HEK293 (cell line): ENCODE data around the gene SYT5.
A peak's percentile ranks its signal among the peaks of the same experiment; 100 is the strongest.

Experiments
- ATF2 ChIP-seq: fragments of 450-650 bp; formaldehyde crosslinking; IDR thresholded peaks from 2 replicates; pipeline ENCODE4 v1.5.1; 2016; ENCODE audit warnings: missing biosample characterization, missing genetic modification characterization, low read depth
- ELK4 ChIP-seq: IDR thresholded peaks from 2 replicates; pipeline ENCODE4 v1.6.1; 2011; ENCODE audit warnings: mild to moderate bottlenecking, low read depth, low read length, borderline replicate concordance
- FEZF1 ChIP-seq: fragments of 450-650 bp; formaldehyde crosslinking; IDR thresholded peaks from 2 replicates; pipeline ENCODE4 v1.5.1; 2016; ENCODE audit warnings: missing biosample characterization, missing genetic modification characterization
- GFI1B ChIP-seq: fragments of 450-650 bp; formaldehyde crosslinking; IDR thresholded peaks from 2 replicates; pipeline ENCODE4 v1.5.1; 2016; ENCODE audit warnings: missing biosample characterization, missing genetic modification characterization
- OVOL3 ChIP-seq: fragments of 450-650 bp; formaldehyde crosslinking; IDR thresholded peaks from 2 replicates; pipeline ENCODE4 v1.5.1; 2016; ENCODE audit warnings: missing biosample characterization, missing genetic modification characterization
- PRDM10 ChIP-seq: fragments of 450-650 bp; formaldehyde crosslinking; IDR thresholded peaks from 2 replicates; pipeline ENCODE4 v1.5.1; 2016; ENCODE audit warnings: missing biosample characterization, missing genetic modification characterization
- PRDM6 ChIP-seq: fragments of 450-650 bp; formaldehyde crosslinking; IDR thresholded peaks from 2 replicates; pipeline ENCODE4 v1.5.1; 2017; ENCODE audit warnings: missing biosample characterization, missing genetic modification characterization
- SETDB1 ChIP-seq: IDR thresholded peaks from one replicate; pipeline ENCODE4 v1.6.1; 2017; ENCODE audit warnings: mild to moderate bottlenecking, low read length, moderate library complexity, mixed read lengths; ENCODE audit not compliant: insufficient read length
- ZBTB21 ChIP-seq: fragments of 450-650 bp; formaldehyde crosslinking; IDR thresholded peaks from 2 replicates; pipeline ENCODE4 v1.5.1; 2017; ENCODE audit warnings: missing biosample characterization, missing genetic modification characterization
- ZEB2 ChIP-seq: fragments of 450-650 bp; formaldehyde crosslinking; IDR thresholded peaks from 2 replicates; pipeline ENCODE4 v1.5.1; 2016; ENCODE audit warnings: missing biosample characterization, missing genetic modification characterization
- ZNF132 ChIP-seq: fragments of 450-650 bp; formaldehyde crosslinking; IDR thresholded peaks from 2 replicates; pipeline ENCODE4 v1.5.1; 2017; ENCODE audit warnings: missing biosample characterization, missing genetic modification characterization, borderline replicate concordance
- ZNF169 ChIP-seq: fragments of 450-650 bp; formaldehyde crosslinking; IDR thresholded peaks from 2 replicates; pipeline ENCODE4 v1.5.1; 2016; ENCODE audit warnings: missing biosample characterization, missing genetic modification characterization
- ZNF214 ChIP-seq: fragments of 450-650 bp; formaldehyde crosslinking; IDR thresholded peaks from 2 replicates; pipeline ENCODE4 v1.5.1; 2017; ENCODE audit warnings: missing biosample characterization, mild to moderate bottlenecking, missing genetic modification characterization, borderline replicate concordance
- ZNF239 ChIP-seq: fragments of 450-650 bp; formaldehyde crosslinking; IDR thresholded peaks from 2 replicates; pipeline ENCODE4 v1.5.1; 2016; ENCODE audit warnings: missing biosample characterization, missing genetic modification characterization
- ZNF266 ChIP-seq: fragments of 450-650 bp; formaldehyde crosslinking; IDR thresholded peaks from 2 replicates; pipeline ENCODE4 v1.5.1; 2016; ENCODE audit warnings: missing biosample characterization, missing genetic modification characterization, low read depth
- ZNF274 ChIP-seq, 2 experiments: fragments of 200-500 bp in 1 of 2; fragments of 450-650 bp in 1 of 2; sonication (Bioruptor generic) in 1 of 2; formaldehyde crosslinking in 1 of 2; IDR thresholded peaks; 2 replicates each; pipeline versions ENCODE4 v1.5.1 to v1.6.1; 2014 to 2016; ENCODE audit warnings: borderline replicate concordance in 1 of 2, inconsistent platforms in 1 of 2, low read length in 1 of 2, missing biosample characterization in 1 of 2, missing genetic modification characterization in 1 of 2
- ZNF280C ChIP-seq: fragments of 450-650 bp; formaldehyde crosslinking; IDR thresholded peaks from 2 replicates; pipeline ENCODE4 v1.5.1; 2016; ENCODE audit warnings: missing biosample characterization, missing genetic modification characterization
- ZNF324 ChIP-seq: fragments of 450-650 bp; formaldehyde crosslinking; IDR thresholded peaks from 2 replicates; pipeline ENCODE4 v1.5.1; 2016; ENCODE audit warnings: missing biosample characterization, missing genetic modification characterization
- ZNF404 ChIP-seq: fragments of 450-650 bp; formaldehyde crosslinking; IDR thresholded peaks from 2 replicates; pipeline ENCODE4 v1.5.1; 2017; ENCODE audit warnings: missing biosample characterization, missing genetic modification characterization
- ZNF449 ChIP-seq: fragments of 450-650 bp; formaldehyde crosslinking; IDR thresholded peaks from 2 replicates; pipeline ENCODE4 v1.5.1; 2017; ENCODE audit warnings: missing biosample characterization, mild to moderate bottlenecking, missing genetic modification characterization, moderate library complexity
- ZNF521 ChIP-seq: fragments of 450-650 bp; formaldehyde crosslinking; IDR thresholded peaks from 2 replicates; pipeline ENCODE4 v1.5.1; 2017; ENCODE audit warnings: missing biosample characterization, mild to moderate bottlenecking, missing genetic modification characterization
- ZNF544 ChIP-seq: fragments of 450-650 bp; formaldehyde crosslinking; IDR thresholded peaks from 2 replicates; pipeline ENCODE4 v1.5.0; 2017; ENCODE audit warnings: missing biosample characterization, missing genetic modification characterization
- ZNF585B ChIP-seq: fragments of 450-650 bp; formaldehyde crosslinking; IDR thresholded peaks from 2 replicates; pipeline ENCODE4 v1.5.1; 2016; ENCODE audit warnings: missing biosample characterization, missing genetic modification characterization
- ZNF596 ChIP-seq: fragments of 450-650 bp; IDR thresholded peaks from 2 replicates; pipeline ENCODE4 v1.5.0; 2018; ENCODE audit warnings: missing biosample characterization, mild to moderate bottlenecking, missing genetic modification characterization, moderate library complexity
- ZNF610 ChIP-seq: fragments of 450-650 bp; formaldehyde crosslinking; IDR thresholded peaks from 2 replicates; pipeline ENCODE4 v1.5.1; 2016; ENCODE audit warnings: missing biosample characterization, missing genetic modification characterization, borderline replicate concordance
- ZNF658 ChIP-seq: fragments of 450-650 bp; formaldehyde crosslinking; IDR thresholded peaks from 2 replicates; pipeline ENCODE4; 2016; ENCODE audit warnings: missing biosample characterization, missing genetic modification characterization
- ZNF76 ChIP-seq: fragments of 450-650 bp; formaldehyde crosslinking; IDR thresholded peaks from 2 replicates; pipeline ENCODE4; 2016; ENCODE audit warnings: low read depth, missing biosample characterization, missing genetic modification characterization, borderline replicate concordance
- ZSCAN16 ChIP-seq: fragments of 450-650 bp; formaldehyde crosslinking; IDR thresholded peaks from 2 replicates; pipeline ENCODE4 v1.5.1; 2016; ENCODE audit warnings: missing biosample characterization, missing genetic modification characterization

SYT5 gene

GRCh38 chr19:55166530-55167268, 13.4 kb downstream of the SYT5 start, which contains the start of gene DNAAF3 (continued):
- TF ChIP-seq ATF2 (no peak), ZNF324 (peak; percentile 68; the same call in 1 of the 2 replicates), ZNF521 (tag by site-specific recombination) (no peak), ZNF76 (tag by site-specific recombination) (peak; percentile 12; the same call in 1 of the 2 replicates), ZSCAN16 (no peak), ZNF658 (tag by site-specific recombination) (no peak), OVOL3 (no peak), ELK4 (no peak), ZNF280C (no peak), PRDM6 (tag by site-specific recombination) (no peak), ZNF585B (tag by site-specific recombination) (no peak), ZNF266 (tag by site-specific recombination) (no peak), PRDM10 (tag by site-specific recombination) (peak; percentile 100), ZNF214 (tag by site-specific recombination) (no peak), ZEB2 (peak; percentile 27), ZNF132 (tag by site-specific recombination) (no peak), ZNF544 (no peak), FEZF1 (tag by site-specific recombination) (no peak), ZNF404 (no peak), ZBTB21 (tag by site-specific recombination) (no peak), ZNF169 (tag by site-specific recombination) (no peak), ZNF274 (IDR thresholded peaks at IDR 0.05; ENCODE audit: low read length) (no peak), ZNF274 (tag by site-specific recombination; IDR thresholded peaks at IDR 0.05; ENCODE audit: borderline replicate concordance) (no peak), ZNF610 (no peak), ZNF239 (tag by site-specific recombination) (no peak), SETDB1 (no peak), ZNF596 (tag by site-specific recombination) (no peak), ZNF449 (tag by site-specific recombination) (no peak; the same call in 1 of the 2 replicates), GFI1B (tag by site-specific recombination) (no peak)
